PC-3 (cell line): ENCODE data around the gene MAP3K5.

Source experiments
- CTCF ChIP-seq: fragments of 300-600 bp; sonication (generic); conservative IDR thresholded peaks from 2 replicates; pipeline ENCODE4 v1.5.1; 2017; ENCODE audit warnings: antibody characterized with exemption, low read depth, mild to moderate bottlenecking, low read length
- EZH2 ChIP-seq: fragments of 300-600 bp; sonication (generic); IDR thresholded peaks from one replicate; pipeline ENCODE4 v1.6.1; 2017; ENCODE audit warnings: antibody characterized with exemption, mild to moderate bottlenecking, low read length; ENCODE audit not compliant: unreplicated experiment
- EZH2phosphoT487 ChIP-seq: fragments of 300-600 bp; sonication (generic); IDR thresholded peaks from 2 replicates; pipeline ENCODE4 v1.6.1; 2018; ENCODE audit warnings: mild to moderate bottlenecking, antibody characterized with exemption, low read length, borderline replicate concordance

DNA sequence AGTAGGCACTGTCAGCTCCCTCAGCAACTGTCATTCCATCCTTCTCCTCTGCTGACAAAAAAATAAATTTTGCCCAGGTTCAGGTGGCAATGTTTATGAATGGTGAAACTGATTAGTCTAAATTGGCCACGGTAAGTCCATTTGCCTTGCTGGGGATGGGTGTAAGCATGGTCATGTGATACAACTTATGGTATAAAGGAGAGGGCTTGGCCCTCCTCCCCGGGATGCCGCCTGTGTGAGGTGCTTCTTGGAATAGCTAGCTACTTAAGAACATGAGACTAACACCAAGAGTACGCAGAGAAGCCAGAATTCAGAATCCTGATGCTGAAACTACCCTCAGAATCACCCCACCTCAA lies 147.7 kb downstream of the MAP3K5 start:
- TF ChIP-seq CTCF (no peak), EZH2phosphoT487 (no peak), EZH2 (no peak)
